ENCODE data around the gene PDK2.

- TF ChIP-seq, protein P1, sequence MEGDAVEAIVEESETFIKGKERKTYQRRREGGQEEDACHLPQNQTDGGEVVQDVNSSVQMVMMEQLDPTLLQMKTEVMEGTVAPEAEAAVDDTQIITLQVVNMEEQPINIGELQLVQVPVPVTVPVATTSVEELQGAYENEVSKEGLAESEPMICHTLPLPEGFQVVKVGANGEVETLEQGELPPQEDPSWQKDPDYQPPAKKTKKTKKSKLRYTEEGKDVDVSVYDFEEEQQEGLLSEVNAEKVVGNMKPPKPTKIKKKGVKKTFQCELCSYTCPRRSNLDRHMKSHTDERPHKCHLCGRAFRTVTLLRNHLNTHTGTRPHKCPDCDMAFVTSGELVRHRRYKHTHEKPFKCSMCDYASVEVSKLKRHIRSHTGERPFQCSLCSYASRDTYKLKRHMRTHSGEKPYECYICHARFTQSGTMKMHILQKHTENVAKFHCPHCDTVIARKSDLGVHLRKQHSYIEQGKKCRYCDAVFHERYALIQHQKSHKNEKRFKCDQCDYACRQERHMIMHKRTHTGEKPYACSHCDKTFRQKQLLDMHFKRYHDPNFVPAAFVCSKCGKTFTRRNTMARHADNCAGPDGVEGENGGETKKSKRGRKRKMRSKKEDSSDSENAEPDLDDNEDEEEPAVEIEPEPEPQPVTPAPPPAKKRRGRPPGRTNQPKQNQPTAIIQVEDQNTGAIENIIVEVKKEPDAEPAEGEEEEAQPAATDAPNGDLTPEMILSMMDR (IDR thresholded peaks at IDR 0.05): no peak
- no peak for TF ChIP-seq POLR2A (IDR thresholded peaks at IDR 0.05)
- no peak for TF ChIP-seq POLR2AphosphoS5 (IDR thresholded peaks at IDR 0.05)
Observed at GRCh38 chr17:50152736-50153135, 57.6 kb downstream of the PDK2 start.
